HPDE6-E6E7 (cell line): ENCODE results near the gene TTLL8.

ENCODE experiments used
- DNase-seq: peaks from one replicate; pipeline ENCODE4 v3.0.0; 2011; ENCODE audit warnings: missing footprints; ENCODE audit errors: extremely low spot score

Gene TTLL8

GRCh38 chr22:50018608-50019285, 39.4 kb downstream of the TTLL8 start:
- DNase-seq, result no peak

DNA sequence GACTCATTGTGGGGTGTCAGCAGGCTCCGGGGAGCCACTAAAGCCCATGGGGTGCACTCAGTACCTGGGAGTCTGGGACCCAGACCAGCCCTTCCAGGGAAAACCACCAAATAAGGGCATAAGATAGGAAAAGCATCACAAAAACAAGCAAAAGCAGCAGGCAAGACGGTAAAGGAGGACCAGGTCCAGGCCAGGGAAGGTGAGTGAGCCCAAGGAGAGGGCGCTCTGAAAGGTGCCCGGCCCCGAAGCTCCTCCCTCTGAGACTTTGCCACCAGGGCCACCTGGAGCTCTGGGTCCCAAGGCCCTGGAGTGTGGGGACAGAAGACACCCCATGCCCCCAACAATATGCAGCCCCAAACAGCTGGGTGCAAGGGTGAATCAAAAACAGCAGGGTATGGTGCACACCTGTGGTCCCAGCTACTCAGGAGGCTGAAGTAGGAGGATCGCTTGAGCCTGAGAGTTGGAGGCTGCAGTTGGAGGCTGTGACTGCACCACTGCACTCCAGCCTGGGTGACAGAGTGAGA, 40.3 kb downstream of the TTLL8 start:
- no peak for DNase-seq

- DNase-seq, result no peak
These were observed 41.0 kb downstream of the TTLL8 start for GRCh38 chr22:50016988-50017700.

GRCh38 chr22:50016308-50016987, 41.6 kb downstream of the TTLL8 start:
- no peak for DNase-seq

DNA sequence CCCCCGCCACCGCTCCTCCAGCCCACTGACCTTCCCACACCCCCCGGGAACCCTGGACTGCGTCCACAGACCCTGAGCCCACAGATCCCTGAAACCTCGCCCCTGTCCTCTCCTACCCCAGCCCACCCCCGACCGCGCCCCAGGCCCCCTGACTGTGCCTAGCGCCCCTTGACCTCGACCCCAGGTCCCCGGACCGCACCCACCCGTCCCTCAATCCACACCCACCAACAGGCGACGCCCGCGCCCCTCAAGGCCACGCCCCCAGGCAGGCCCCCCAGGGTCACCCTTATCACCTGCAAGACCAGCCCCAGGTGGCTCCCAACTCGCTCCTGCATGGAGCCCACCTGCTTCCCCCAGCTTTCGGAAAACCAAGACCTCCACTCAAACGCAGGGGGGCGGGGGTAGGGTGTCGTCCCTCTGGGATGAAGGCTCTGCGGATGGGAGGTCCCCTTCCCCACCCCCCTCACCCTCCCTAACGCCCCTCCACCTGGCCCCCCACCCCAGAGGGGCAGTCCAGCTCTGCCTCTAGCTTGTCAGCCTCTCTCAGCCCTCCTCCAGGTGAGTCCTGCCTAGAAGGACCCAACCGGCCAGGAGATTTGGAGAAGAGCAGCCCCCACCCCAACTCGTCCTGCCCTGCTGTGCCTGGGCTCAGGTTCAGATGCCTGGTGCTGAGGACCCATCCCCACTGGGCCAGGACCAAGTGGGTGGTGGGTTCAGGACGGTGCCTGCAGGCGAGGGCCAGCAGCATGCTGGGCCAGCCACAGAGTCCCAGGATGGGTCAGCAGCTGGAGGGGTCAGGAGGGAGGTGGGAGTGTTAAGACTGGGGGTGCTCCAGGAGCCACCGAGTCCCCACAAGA, 42.4 kb downstream of the TTLL8 start:
- no peak for DNase-seq

DNA sequence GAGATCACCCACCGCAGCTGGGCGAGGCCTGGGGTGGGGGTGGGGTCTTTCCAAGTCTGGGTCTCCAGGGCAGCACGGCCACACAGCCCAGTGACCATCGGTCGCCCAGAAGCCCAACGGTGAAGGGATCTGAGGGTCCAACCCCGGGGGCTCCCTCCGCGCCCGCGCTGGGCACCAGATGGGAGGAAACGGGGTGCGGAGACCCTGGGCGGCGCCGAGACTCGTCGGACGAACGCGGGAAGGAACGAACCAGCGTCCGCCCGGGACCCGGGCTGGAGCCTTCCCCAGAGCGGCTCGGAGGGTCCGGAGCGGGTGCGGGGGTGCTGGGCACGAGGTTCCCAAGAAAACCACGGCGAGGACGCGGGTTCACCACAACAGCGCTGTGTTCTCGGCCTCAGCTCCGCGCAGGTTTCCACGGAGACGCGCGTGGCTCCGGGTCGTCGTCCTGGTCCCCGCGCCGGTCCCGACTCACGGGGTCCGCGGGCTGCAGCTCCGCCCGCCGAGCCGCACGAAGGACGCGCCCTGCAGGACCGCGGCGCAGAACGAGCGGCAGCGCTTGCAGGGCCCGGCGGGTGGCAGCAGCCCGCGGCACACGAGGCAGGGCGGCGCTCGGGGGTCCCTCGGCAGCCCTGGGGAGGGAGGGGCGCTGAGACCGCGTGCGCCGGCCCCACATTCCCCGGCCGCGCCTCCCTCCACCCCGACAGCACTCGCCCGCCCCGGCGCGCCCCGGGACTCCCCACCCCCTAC, 43.3 kb downstream of the TTLL8 start:
- no peak for DNase-seq

DNA sequence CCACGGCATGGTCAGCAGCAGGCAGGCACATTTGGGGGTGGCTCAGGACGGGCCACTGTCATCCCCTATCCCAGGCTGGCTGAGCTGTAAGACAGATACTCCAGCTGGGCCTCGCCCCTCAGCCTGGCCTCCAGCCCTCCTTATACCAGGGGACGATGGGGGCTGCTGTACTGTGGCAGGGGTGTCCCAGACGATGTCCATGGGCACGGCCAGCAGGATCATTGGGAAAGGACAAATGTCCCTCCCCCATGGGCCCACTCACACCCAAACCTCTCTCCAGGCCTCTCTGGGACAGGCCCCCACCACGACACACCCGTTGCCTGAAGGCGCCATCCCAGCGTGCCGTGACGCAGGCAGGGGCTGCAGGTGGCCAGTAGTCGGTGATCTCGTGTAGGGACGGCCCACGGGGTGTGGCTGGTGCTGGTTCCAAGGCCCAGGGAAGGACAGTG, 44.0 kb downstream of the TTLL8 start:
- no peak for DNase-seq

DNA sequence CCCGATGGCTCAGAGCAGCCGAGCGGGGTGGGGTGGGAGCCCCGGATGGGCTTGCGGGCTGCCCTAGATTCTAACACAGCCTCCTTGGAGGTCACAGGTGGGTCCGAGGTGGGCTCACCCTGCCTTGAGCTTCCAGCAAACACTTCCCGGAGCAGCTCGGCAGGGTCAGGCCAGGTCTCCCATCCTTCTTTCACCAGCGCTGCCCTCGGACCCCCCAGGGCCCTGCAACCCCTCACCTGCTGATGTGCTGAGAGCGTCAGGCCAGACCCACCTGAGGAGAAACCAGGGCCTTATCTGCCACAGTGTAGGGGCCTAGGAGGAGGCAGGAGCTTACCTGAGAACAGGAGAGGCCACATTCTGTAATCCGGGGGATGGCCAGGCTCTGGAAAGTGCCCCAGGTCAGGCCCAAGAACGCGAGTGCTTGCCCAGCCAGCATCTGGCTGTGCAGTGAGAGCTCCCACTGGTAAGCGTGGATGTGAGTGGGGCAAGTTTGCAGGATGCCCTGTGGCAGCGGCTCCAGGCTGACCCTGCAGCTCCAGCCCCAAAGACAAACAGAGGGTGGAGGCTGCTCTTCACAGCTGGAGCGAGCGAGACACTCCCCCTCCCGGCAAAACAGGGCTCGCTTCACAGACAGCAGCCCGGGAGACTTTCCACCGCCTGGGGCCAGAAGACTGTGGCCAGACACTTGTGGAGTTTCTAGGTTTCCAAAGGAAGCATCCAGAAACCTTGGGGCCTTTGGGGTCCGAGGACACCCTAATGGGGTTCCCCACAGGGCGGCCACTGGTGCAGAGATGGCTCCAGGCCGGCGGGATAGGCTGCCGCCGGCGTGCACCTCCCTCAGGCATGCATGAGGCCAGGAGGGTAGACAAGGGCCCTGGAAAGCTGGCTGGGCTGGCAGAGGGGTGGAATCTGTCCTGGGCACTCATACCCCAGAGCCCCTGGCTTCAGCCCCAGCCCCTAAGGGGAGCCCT, 45.6 kb downstream of the TTLL8 start, which contains the start of gene IL17REL:
TSS of gene IL17REL (minus strand) at position 555 of the 971 bp plus-strand sequence. CDS start at position 436, 119 bp downstream.
- DNase-seq, result no peak

- no peak for DNase-seq
These were observed 46.5 kb downstream of the TTLL8 start for GRCh38 chr22:50011447-50012210.

DNA sequence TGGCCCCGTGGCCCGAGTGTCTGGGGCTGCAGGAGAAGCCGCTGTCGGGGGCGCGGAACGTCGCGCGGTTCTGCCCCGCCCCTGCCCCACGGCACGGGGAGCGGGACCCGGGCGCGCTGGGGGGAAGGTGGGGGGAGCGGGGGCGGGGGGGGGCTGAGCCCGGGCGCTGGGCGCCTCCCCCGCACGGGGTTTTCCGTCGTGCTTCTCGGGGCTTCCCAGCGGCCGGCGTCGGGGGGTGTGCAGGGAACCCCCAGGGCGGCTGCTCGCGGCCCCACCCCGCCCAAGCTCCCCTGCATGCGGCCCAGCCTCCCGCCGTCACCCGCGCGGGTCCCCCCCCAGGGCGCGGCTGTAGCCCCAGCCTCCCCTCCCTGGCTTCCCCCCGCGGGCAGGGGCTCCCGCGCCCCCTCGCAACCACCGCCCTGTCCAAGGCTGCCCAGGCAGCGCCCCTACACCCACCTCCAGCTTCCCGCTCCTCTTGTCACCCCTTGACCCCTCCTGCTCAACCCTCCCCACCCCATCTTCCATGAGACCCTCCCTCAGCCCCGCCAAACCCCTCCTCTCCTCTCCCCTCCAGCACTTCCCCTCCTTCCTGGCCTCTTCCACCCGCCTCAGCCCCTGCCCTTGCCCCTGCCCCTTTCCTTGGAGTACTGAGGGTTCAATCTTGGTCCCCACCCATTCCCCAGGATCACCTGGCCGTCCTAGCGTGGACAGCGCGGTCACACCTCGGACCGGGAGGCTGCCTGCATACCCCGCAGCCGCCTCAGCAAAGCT, 47.2 kb downstream of the TTLL8 start:
- no peak for DNase-seq

DNA sequence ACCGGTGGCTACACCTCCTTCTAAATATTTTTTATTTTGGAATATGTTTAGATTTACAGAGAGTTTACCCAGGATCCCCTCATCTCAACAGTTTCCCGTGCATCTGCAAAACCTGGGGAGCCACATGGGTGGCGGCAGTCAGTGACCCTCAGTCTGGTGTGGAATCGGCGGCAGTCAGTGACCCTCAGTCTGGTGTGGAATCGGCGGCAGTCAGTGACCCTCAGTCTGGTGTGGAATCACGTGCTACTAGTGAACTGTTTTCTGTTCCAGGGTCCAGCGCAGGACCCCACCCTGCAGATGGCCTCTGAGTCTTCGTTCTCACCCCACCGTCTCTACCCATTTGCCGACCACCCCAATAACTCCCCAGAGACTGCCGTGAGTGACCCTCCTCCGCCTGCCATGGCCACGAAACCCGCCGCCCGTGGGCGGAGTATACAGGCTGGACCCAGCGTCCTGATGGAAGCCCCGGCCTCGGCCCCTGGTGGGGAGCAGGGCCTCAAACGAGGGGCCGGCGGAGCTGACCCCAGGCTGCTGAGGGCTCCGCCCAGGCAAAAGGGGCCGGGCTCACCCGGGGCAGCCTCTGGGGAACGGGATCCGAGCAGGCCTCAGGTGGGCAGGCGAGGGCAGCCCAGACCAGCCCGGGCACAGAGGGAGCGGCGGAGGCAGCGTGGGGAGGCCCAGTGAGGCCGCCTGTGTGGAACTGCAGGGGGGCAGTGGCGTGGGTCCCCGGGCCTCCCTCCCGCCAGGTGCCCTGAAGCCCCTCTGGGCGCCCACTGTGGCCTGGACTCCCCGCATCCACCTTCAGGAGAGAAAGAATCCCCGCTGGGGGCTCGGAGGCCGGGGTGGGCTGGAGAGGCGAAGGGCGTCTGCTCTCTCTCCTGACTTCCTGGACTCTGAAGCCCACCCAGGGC, 48.1 kb downstream of the TTLL8 start:
- DNase-seq, result no peak

- DNase-seq, result no peak
These were observed 48.8 kb downstream of the TTLL8 start for GRCh38 chr22:50009251-50009650.

DNA sequence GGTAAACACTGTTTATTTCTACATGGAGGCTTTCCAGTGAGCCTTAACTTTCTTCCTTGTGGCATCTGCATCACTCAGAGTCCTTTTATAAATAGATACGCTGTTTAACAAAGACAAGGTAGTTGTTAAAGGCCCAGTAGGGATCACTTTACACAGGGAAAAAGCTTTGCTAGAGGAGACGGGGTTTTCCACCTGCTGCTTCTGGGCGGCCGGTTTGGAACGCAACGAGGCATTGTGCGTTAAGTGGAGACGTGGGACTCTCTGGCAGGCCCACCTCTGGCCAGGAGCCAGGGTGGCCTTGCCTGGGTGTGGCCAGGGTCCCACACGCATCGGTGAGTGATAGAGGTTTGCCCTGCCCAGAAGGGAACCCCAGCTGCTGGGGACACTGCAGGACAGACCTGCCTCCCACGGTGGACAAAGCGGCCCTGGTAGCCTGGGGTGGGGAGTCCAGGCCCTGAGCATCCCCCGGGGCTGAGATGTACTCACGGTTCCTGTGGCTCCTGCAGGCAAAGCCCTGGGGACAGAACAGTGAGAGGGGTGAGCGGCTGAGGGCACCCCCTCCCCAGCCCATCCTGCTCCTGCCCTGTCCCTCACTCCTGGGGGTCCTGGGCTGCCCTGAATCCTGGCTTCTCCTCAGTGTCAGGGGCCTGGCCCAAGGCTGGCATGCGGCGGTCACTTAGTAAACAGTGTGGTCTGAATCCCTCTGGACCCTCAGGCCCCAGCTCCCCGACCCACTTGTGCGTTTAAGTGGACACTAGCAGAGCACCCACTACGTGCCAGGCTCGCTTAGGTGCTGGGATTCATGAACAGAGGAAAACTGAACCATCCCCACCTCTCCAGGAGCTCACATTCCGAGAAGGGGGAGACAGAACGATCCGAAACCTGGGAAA, 49.7 kb downstream of the TTLL8 start:
- DNase-seq, result no peak

GRCh38 chr22:50007057-50007511, 51.0 kb downstream of the TTLL8 start:
- DNase-seq, result no peak

DNA sequence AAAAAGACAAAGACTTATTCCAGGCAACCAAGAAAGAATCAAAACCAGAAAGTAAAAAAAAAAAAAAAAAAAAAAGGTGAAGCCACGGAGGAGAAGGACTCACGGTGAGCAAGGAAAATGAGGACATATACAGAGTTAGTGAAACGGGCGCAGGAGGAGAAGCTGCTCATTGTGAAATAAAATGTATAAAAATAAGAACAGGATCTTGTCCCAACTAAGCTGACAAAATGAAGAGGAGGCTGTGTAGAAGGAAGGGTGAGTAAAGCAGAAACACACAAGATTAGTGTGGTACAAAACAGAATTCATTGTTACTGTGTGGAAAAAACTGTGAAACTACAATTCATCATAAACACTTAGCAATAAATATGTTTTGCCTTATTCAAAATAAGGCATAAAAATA, 53.2 kb downstream of the TTLL8 start:
- DNase-seq, result no peak

GRCh38 chr22:50002791-50003190, 55.3 kb downstream of the TTLL8 start:
- no peak for DNase-seq
